IPS-18a (cell line): ENCODE results near the gene GPSM1.

Experiments
- H3K27ac ChIP-seq: one replicate; pipeline ENCODE4 v1.5.1; 2013; ENCODE audit warnings: low read length
- H3K27me3 ChIP-seq: one replicate; pipeline ENCODE4 v1.6.1; 2013; ENCODE audit warnings: mild to moderate bottlenecking, low read length; ENCODE audit not compliant: control insufficient read depth, insufficient read depth
- H3K36me3 ChIP-seq: one replicate; pipeline ENCODE4 v1.6.1; 2013; ENCODE audit warnings: low read depth, low read length; ENCODE audit not compliant: control insufficient read depth
- H3K4me1 ChIP-seq: one replicate; pipeline ENCODE4 v1.6.1; 2013; ENCODE audit warnings: low read depth, low read length; ENCODE audit not compliant: control insufficient read depth
- H3K4me3 ChIP-seq: one replicate; pipeline ENCODE4 v1.5.1; 2013; ENCODE audit warnings: low read length
- H3K9ac ChIP-seq: one replicate; pipeline ENCODE4 v1.6.1; 2013; ENCODE audit warnings: mild to moderate bottlenecking, low read length, moderate library complexity
- H3K9me3 ChIP-seq: one replicate; pipeline ENCODE4 v1.6.1; 2013; ENCODE audit warnings: low read depth, low read length; ENCODE audit not compliant: control insufficient read depth

The GPSM1 gene, protein sequence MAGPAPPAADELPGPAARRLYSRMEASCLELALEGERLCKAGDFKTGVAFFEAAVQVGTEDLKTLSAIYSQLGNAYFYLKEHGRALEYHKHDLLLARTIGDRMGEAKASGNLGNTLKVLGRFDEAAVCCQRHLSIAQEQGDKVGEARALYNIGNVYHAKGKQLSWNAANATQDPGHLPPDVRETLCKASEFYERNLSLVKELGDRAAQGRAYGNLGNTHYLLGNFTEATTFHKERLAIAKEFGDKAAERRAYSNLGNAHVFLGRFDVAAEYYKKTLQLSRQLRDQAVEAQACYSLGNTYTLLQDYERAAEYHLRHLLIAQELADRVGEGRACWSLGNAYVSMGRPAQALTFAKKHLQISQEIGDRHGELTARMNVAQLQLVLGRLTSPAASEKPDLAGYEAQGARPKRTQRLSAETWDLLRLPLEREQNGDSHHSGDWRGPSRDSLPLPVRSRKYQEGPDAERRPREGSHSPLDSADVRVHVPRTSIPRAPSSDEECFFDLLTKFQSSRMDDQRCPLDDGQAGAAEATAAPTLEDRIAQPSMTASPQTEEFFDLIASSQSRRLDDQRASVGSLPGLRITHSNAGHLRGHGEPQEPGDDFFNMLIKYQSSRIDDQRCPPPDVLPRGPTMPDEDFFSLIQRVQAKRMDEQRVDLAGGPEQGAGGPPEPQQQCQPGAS

DNA sequence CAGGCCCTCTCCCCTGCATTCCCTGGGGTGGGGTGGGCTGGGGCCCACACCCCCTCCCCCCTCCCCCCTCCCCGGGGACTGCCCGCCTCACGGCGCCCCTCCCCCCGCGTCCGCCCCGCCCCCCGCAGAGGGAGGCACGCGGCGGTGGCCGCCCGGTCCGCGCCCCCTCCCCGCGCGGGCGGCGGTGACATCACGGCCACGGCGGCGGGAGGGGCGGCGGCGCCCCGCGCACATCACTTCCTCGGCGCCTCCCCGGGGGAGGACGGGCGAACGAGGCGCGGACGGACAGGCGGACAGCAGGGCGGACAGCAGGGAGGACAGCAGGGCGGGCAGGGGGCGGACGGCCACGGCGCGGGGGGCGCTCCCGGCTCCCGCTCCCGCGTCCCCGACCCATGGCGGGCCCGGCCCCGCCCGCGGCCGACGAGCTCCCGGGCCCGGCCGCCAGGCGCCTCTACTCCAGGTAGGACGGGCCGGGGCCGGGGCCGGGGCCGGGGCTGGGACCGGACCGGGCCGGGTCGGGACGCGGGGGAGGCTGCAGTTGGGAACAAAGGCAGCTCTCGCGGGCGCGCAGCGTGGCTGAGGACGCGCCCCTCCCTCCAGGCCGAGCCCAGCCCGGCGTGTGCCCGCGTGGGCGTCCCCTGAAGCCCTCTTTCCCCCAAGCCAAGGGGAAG is at the start of gene GPSM1:
TSS of gene GPSM1 (plus strand) at position 236 of the 671 bp plus-strand sequence. CDS start at position 393, 157 bp downstream.
- Histone ChIP-seq H3K36me3 (no peaks in the 10 kb centered on the region), H3K9me3 (no peaks in the 10 kb centered on the region), H3K27me3 (no peaks in the 10 kb centered on the region), H3K9ac (peak within 1 kb of the TSS; percentile 22), H3K4me3 (peak within 1 kb of the TSS; percentile 48), H3K4me1 (peaks cover 11% of the 10 kb centered on the region), H3K27ac (no peak within 1 kb of the TSS)

DNA sequence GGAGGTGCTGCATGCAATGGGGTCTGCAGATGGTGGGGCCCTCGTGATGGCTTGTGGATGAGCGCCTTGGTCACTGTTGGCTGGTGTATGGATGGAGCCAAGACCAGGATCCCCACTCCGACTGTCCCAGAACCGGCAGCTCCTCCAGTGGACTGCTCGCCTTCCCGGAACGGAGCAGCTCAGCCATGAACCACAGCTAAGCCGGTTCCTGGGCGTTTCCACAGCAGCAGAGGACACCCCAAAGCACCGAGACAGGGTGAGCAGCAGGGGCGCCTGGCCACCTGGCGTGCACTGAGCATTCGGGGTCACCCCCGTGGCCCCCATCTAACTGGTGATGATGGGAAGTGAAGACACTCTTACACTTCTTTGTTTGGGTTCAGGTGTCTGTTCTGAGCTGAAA is 49.6 kb upstream of the GPSM1 start:
- Histone ChIP-seq H3K27ac (no peak overlapping the region), H3K9ac (no peak overlapping the region), H3K4me3 (no peak overlapping the region), H3K4me1 (no peaks in the 10 kb centered on the region), H3K27me3 (no peaks in the 10 kb centered on the region), H3K36me3 (no peaks in the 10 kb centered on the region), H3K9me3 (no peaks in the 10 kb centered on the region)

DNA sequence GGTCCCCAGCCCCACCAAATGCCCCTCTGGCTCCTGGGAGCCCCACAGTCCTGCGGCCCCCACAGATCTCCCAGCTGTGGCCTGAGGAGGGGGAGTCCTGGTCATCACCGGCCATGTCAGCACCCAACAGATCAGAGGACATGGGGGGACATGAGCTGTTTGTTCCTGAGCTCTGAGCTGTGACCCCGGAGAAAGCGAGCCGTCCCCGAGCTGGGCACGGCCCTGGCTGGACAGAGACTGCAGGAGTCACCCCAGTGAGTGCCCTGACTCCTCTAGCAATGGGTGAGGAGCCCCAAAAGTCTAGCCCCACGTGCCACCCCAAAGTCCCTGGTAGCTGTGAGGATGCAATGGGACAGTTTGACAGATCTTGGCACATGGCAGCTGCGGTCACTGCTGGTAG is 49.1 kb upstream of the GPSM1 start:
- Histone ChIP-seq H3K4me1 (no peaks in the 10 kb centered on the region), H3K4me3 (no peak overlapping the region), H3K9me3 (no peaks in the 10 kb centered on the region), H3K27ac (no peak overlapping the region), H3K27me3 (no peaks in the 10 kb centered on the region), H3K36me3 (no peaks in the 10 kb centered on the region), H3K9ac (no peak overlapping the region)

DNA sequence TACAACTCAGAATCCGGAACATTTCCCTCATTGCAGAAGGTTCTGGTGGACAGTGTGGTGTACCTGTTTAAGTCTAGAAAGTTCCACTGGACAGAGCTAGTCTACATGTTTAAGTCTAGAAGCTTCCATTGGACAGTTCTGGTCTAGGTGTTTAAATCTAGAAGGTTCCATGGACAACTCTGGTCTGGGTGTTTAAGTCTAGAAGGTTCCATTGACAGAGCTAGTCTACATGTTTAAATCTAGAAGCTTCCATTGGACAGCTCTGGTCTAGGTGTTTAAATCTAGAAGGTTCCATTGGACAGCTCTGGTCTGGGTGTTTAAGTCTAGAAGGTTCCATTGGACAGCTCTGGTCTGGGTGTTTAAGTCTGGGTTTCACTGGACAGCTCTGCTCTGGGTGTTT is 48.4 kb upstream of the GPSM1 start:
- Histone ChIP-seq H3K27ac (no peak overlapping the region), H3K27me3 (no peaks in the 10 kb centered on the region), H3K9me3 (no peaks in the 10 kb centered on the region), H3K9ac (no peak overlapping the region), H3K4me3 (no peak overlapping the region), H3K36me3 (no peaks in the 10 kb centered on the region), H3K4me1 (no peaks in the 10 kb centered on the region)

DNA sequence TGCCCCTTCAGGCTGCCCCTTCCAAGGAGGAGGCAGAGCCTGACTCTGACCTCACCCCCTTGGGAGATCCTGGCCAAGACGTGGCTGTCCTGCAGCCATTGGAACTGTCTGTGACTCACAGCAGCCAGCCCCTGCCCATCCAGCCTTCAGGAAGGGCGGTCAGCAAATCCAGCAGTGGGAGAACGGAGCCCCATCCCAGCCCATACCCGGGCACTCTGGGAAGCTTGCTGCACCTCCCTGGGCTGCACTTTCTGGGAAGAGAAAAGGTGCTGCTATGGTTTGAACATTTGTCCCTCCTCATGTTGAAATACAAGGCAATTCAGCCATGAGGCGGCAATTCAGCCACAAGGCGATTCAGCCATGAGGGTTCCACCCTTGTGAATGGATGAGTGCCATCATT is 47.9 kb upstream of the GPSM1 start:
- Histone ChIP-seq H3K27me3 (no peaks in the 10 kb centered on the region), H3K4me3 (no peak overlapping the region), H3K9me3 (no peaks in the 10 kb centered on the region), H3K36me3 (no peaks in the 10 kb centered on the region), H3K27ac (no peak overlapping the region), H3K4me1 (no peaks in the 10 kb centered on the region), H3K9ac (no peak overlapping the region)

DNA sequence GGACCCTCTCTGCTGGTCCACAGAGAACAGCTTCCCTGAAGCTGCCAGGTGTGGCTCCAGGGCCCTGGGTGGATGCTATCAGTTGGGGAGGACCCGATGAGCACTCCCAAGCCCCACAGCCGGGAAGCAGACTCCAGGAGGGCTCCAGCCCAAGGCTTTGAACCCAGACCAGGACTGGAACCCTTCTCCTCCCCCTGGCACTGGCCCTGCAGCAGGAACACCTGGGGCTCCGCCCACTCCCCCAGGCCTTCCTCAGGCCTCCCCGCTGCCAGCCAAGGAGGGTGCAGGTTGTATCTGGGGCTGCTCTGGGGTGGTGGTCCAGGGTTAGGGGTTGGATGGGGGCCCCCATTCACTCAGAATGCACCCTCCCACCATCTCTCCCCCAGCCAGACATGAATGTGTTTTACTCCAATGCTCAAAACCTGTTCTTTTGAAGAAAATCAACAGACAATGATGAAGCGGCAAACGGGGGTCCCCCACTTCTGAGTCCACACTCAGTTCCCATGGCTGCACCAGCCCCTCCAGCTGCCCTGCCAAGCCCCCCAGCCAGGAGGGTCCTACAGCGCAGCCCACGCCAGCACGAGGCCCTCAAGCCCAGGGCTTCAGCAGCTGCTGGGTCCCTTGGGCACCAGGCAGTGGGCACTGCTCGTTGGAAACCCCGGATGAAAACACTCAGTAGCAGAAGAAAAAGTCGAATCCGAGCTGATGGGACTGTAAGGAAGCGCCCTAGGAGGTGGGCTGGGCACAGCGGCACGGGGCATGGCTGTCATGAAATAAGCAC is 46.6 kb upstream of the GPSM1 start:
- no peaks in the 10 kb centered on the region for H3K27me3 ChIP-seq
- H3K4me3 ChIP-seq = no peak overlapping the region

DNA sequence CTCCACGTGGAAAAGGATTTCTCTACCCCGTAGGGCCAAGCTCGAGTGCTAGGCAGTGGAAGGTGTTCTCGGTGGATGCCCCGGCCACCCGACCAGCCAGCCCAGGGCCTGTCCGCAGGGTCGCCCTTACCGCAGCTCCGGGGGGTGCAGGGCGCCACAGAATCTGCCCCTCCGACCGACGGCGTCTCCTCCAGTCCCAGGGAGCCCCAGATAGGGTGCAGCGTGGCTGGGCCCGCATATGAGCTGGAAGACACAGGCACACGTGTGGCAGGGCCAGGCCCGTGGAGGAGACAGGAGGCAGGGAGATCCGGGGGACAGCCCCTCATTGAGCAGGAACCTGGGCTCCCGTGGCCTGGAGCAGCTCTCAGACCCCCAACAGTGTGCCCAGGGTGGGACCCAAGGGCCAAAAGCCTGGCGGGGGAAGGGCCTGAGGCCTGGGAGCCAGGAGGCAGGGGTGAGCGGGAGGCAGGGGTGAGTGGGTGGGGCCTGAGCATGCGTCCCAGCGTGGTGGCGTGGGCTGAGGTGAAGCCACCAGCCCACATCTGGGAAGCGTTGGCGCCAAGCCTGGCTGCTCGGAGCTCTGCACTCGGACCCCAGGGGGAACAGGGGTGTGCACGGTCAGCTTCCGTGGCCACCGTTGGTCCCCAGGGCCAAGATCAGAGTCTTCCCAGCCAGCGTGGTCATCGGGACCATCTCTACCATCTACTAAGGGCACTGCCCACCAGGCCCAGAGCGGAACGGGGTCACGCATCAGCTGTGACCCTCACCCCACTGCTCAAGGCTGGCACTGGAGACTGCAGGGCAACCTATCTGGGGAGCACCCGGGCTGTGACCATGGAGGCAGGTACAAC is 45.7 kb upstream of the GPSM1 start:
- no peaks in the 10 kb centered on the region for H3K9me3 ChIP-seq
- no peaks in the 10 kb centered on the region for H3K27me3 ChIP-seq
- no peak overlapping the region for H3K4me3 ChIP-seq

More for the DNA sequence above, 46.6 kb upstream of the GPSM1 start:
- Histone ChIP-seq H3K4me1 (no peaks in the 10 kb centered on the region), H3K9ac (no peak overlapping the region), H3K36me3 (no peaks in the 10 kb centered on the region), H3K9me3 (no peaks in the 10 kb centered on the region), H3K27ac (no peak overlapping the region)

DNA sequence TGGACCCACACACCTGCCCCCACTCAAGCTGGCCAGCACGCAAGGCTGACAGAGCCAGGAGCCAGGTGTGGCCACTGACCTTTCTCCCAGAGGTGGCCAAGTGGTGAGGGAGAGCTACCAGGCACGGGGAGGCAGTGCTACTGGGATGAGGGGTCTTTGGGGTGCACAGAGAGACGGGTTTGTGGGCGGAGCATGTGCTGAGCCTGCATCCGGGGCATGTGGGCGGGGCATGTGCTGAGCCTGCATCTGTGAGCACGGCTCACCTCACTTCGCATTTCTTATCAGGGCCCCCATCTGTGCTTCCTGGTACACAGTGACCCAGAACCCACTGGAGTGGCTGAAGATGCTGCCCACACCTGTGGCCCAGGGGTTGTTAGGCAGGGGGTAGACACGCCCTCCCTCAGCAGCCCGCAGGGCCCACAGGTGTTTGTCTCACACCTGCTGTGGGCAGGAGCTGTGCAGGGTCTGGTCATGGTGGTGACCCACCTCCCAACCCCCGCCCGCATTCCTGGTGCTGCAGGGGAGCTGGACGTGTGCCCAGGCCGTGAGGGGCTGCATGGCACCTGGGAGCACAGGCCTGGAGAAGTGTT is 45.0 kb upstream of the GPSM1 start:
- no peaks in the 10 kb centered on the region for H3K9me3 ChIP-seq
- H3K36me3 ChIP-seq = no peaks in the 10 kb centered on the region
- H3K27me3 ChIP-seq = no peaks in the 10 kb centered on the region
- no peak overlapping the region for H3K9ac ChIP-seq
- H3K4me3 ChIP-seq = no peak overlapping the region
- H3K4me1 ChIP-seq = no peaks in the 10 kb centered on the region
- no peak overlapping the region for H3K27ac ChIP-seq

More for the DNA sequence above, 45.7 kb upstream of the GPSM1 start:
- H3K9ac ChIP-seq = no peak overlapping the region
- H3K27ac ChIP-seq = no peak overlapping the region
- H3K4me1 ChIP-seq = no peaks in the 10 kb centered on the region
- H3K36me3 ChIP-seq = no peaks in the 10 kb centered on the region

DNA sequence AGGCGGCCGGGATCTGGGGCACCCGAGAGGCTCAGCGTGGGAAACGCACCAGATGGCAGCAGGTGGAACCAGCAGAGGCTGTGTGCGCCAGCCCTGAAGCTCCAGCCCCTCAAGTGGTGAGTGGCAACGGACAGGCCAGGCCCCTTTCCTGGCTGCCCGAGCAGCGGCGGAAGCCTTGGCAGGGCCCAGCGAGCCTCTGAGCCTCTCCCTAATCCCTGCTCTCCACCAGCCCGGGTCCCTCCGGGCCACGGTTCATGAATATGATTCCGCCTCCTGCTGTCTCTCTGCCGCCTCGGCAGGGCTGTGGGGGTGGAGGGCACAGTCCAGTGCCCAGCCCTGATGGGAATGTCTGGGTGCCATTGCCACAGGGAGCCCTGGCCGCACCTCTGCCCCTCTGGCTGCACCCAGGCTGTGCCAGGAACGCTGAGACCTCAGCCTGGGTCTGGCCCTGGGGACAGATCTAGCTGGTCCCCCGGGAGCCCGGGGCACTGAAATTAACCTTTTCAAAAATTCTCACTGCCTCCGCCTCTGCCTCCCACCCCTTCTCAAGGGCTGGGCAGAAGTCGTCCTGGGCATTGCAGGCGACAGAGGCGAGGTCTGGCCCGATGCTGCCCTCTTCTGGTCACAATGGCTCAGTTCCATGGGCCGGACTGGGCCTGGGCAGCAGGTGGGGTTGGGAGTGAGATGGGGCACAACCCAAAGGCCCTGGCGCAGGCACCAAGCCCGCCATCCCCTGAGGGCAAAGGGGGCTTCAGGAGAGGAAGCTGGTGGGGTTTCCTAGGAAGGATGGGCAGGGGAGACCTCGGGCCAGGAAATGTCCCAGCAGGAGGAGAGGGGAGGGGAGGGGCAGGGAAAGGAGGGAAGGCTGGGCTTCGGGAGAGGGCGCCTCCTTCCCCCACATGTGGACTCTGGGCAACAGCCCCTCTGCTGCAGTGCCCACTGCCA is 43.8 kb upstream of the GPSM1 start:
- Histone ChIP-seq H3K4me3 (no peak overlapping the region), H3K9me3 (no peaks in the 10 kb centered on the region), H3K36me3 (no peaks in the 10 kb centered on the region), H3K27me3 (no peaks in the 10 kb centered on the region), H3K9ac (no peak overlapping the region), H3K4me1 (no peaks in the 10 kb centered on the region), H3K27ac (no peak overlapping the region)

DNA sequence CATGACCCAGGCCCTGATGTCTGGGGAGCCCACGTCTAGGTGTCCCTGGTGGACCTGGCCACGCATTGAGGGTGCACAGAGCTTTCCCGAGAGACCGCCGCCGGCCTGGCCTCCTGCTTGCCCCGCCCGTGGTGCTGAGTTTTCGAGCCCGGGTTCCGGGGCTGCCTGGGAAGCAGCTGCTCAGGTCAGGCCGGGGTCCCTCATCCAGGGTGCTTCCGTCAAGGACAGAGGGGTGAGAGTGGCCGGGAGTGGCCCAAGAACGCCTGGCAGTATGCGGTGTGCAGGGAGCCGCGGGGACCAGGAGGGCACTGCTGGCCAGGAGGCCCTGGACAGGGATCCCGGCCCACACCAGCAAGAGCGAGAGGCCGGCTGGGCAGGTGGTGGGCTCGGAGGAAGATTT is 43.0 kb upstream of the GPSM1 start:
- Histone ChIP-seq H3K4me3 (no peak overlapping the region), H3K27ac (no peak overlapping the region), H3K27me3 (no peaks in the 10 kb centered on the region), H3K9ac (no peak overlapping the region), H3K9me3 (no peaks in the 10 kb centered on the region), H3K4me1 (no peaks in the 10 kb centered on the region), H3K36me3 (no peaks in the 10 kb centered on the region)
